Aorta (tissue), 5 donors: ENCODE results near the gene TTC29. TPM values are rescaled to one million over a fixed set of nuclear protein-coding genes. Genes with fewer than 3 reads are reported as not detected.

Experiments
- ATAC-seq: fragments of 200-7000 bp; cut with Tn5 transposase; one replicate; pipeline ENCODE4 v1.9.1; 2022; ENCODE audit warnings: moderate library complexity; ENCODE audit not compliant: low FRiP score
- DNase-seq, 2 donors: peaks; one replicate each; pipeline ENCODE4 v3.0.0-alpha.2; 2020
- H3K27ac ChIP-seq, 2 donors: one replicate each; pipeline ENCODE4 v1.5.1; 2013; ENCODE audit warnings: low read length in 2 of 2, mild to moderate bottlenecking in 2 of 2, moderate library complexity in 2 of 2, control low read depth in 1 of 2, inconsistent platforms in 1 of 2, low read depth in 1 of 2
- H3K27me3 ChIP-seq, 2 donors: one replicate each; pipeline ENCODE4 v1.6.1; 2013; ENCODE audit warnings: control low read depth in 1 of 2, low read length in 1 of 2, mild to moderate bottlenecking in 1 of 2, moderate library complexity in 1 of 2; ENCODE audit not compliant: insufficient read depth in 2 of 2, control insufficient read depth in 1 of 2
- H3K36me3 ChIP-seq, 2 donors: one replicate each; pipeline ENCODE4 v1.6.1; 2013; ENCODE audit warnings: control low read depth in 1 of 2, low read length in 1 of 2, mild to moderate bottlenecking in 1 of 2; ENCODE audit not compliant: insufficient read depth in 2 of 2, control insufficient read depth in 1 of 2
- H3K4me1 ChIP-seq, 2 donors: one replicate each; pipeline ENCODE4 v1.6.1; 2013; ENCODE audit warnings: low read length in 2 of 2, control low read depth in 1 of 2, mild to moderate bottlenecking in 1 of 2, moderate library complexity in 1 of 2; ENCODE audit not compliant: insufficient read depth in 2 of 2, control insufficient read depth in 1 of 2
- H3K4me3 ChIP-seq, 2 donors: one replicate each; pipeline ENCODE4 v1.5.1; 2013; ENCODE audit warnings: low read length in 2 of 2, control low read depth in 1 of 2, mild to moderate bottlenecking in 1 of 2
- H3K9me3 ChIP-seq: one replicate; pipeline ENCODE4 v1.6.1; 2013; ENCODE audit warnings: mild to moderate bottlenecking, low read length; ENCODE audit not compliant: control insufficient read depth
- WGBS, 2 donors: extraction: QIAGEN DNeasy Blood & Tissue Kit; methylation state at CpG; one replicate each; pipeline ENCODE4 v1.1.7; 2013; 5-methylcytosine and 5-hydroxymethylcytosine counted together
- intact Hi-C, 2 donors: fragments of 100-400 bp; cut with DNase I; formaldehyde crosslinking; loops; one replicate each; pipeline versions ENCODE4 v1.14.2 to v1.15.0; 2022
- polyA plus RNA-seq, 2 donors: library from polyadenylated mRNA; stranded (reverse); fragments of 200-250 nt; gene quantifications; one replicate each; pipeline ENCODE4 v1.2.3, GENCODE V29; 2013
- total RNA-seq, 2 donors: library from RNA; stranded (reverse); fragmentation: NEBNext Ultra II Directional; extraction: Animal tissue kit (Norgen Biotek cat#: 25700); gene quantifications; one replicate each; pipeline ENCODE4 v1.2.1, GENCODE V29; 2021
- donor health status: healthy with polysubstance abuse.
- donor health status: Bipolar disorder and iron deficiency.
- donor health status: DM: no; HTN: no; CAD: no.
- donor health status: DM: no; HTN: no; CAD: no.
- donor health status: DM: yes; HTN: yes; CAD: no.

TTC29 gene
- total and polyA plus RNA-seq, 4 donors = not detected

- H3K9me3 ChIP-seq = no peaks in the 10 kb centered on the region
- no peaks in the 10 kb centered on the region for H3K36me3 ChIP-seq
- H3K27ac ChIP-seq = no peak overlapping the region
- H3K4me1 ChIP-seq = no peaks in the 10 kb centered on the region
- ATAC-seq (no peak), DNase-seq (no peak)
- intact Hi-C loops = no loop called here
- no peaks in the 10 kb centered on the region for H3K27me3 ChIP-seq
- H3K4me3 ChIP-seq = no peak overlapping the region
Measured at GRCh38 chr4:146916479-146917076, 29.1 kb downstream of the TTC29 start.

GRCh38 chr4:146915132-146915531 is 30.5 kb downstream of the TTC29 start:
- DNase-seq = no peak
- intact Hi-C loops = no loop called here
- Histone ChIP-seq H3K4me1 (no peaks in the 10 kb centered on the region), H3K36me3 (no peaks in the 10 kb centered on the region), H3K27ac (no peak overlapping the region), H3K4me3 (no peak overlapping the region), H3K27me3 (no peaks in the 10 kb centered on the region), H3K9me3 (no peaks in the 10 kb centered on the region)
- 42 to 53% methylated on average over 1 of the region's 1 CpG for WGBS, 2 donors
- ATAC-seq = no peak

GRCh38 chr4:146900295-146900694 is 45.4 kb downstream of the TTC29 start:
- no peaks in the 10 kb centered on the region for H3K36me3 ChIP-seq
- no peak overlapping the region for H3K27ac ChIP-seq
- DNase-seq (no peak), ATAC-seq (no peak)
- no peaks in the 10 kb centered on the region for H3K27me3 ChIP-seq
- no peaks in the 10 kb centered on the region for H3K4me1 ChIP-seq
- no peak overlapping the region for H3K4me3 ChIP-seq
- H3K9me3 ChIP-seq = no peaks in the 10 kb centered on the region
- WGBS, 2 donors = 88 to 92% methylated on average over 5 of the region's 5 CpGs
- intact Hi-C loops = no loop called here

- intact Hi-C loops = no loop called here
- no peak for DNase-seq
- no peak overlapping the region for H3K27ac ChIP-seq
- H3K27me3 ChIP-seq = no peaks in the 10 kb centered on the region
- no peaks in the 10 kb centered on the region for H3K4me1 ChIP-seq
- H3K4me3 ChIP-seq = no peak overlapping the region
- no peaks in the 10 kb centered on the region for H3K36me3 ChIP-seq
- WGBS, 2 donors = 51 to 85% methylated on average over 3 of the region's 3 CpGs
- no peak for ATAC-seq
- no peaks in the 10 kb centered on the region for H3K9me3 ChIP-seq
Measured at GRCh38 chr4:146890301-146890700, 55.4 kb downstream of the TTC29 start.

- DNase-seq (no peak), ATAC-seq (no peak)
- Histone ChIP-seq H3K27me3 (peaks cover 0 to 1% of the 10 kb centered on the region in 2 donors), H3K36me3 (no peaks in the 10 kb centered on the region), H3K4me1 (no peaks in the 10 kb centered on the region), H3K4me3 (no peak overlapping the region), H3K27ac (no peak overlapping the region), H3K9me3 (no peaks in the 10 kb centered on the region)
- WGBS, 2 donors = 69 to 77% methylated on average over 3 of the region's 3 CpGs
- intact Hi-C loops = no loop called here
Measured at GRCh38 chr4:146883070-146883469, 62.6 kb downstream of the TTC29 start.

GRCh38 chr4:146857298-146857697 is 88.4 kb downstream of the TTC29 start:
- intact Hi-C loops = no loop called here
- H3K27me3 ChIP-seq = no peaks in the 10 kb centered on the region
- no peaks in the 10 kb centered on the region for H3K4me1 ChIP-seq
- no peak overlapping the region for H3K4me3 ChIP-seq
- ATAC-seq (no peak), DNase-seq (no peak)
- H3K36me3 ChIP-seq = no peaks in the 10 kb centered on the region
- H3K9me3 ChIP-seq = peaks cover 2% of the 10 kb centered on the region
- H3K27ac ChIP-seq = no peak overlapping the region
- 47 to 54% methylated on average over 3 of the region's 3 CpGs for WGBS, 2 donors

GRCh38 chr4:146855761-146856160 is 89.9 kb downstream of the TTC29 start:
- 84 to 87% methylated on average over 4 of the region's 4 CpGs for WGBS, 2 donors
- no peaks in the 10 kb centered on the region for H3K27me3 ChIP-seq
- no peak overlapping the region for H3K4me3 ChIP-seq
- H3K9me3 ChIP-seq = peaks cover 2% of the 10 kb centered on the region
- no peaks in the 10 kb centered on the region for H3K36me3 ChIP-seq
- intact Hi-C loops = no loop called here
- H3K4me1 ChIP-seq = no peaks in the 10 kb centered on the region
- ATAC-seq (no peak), DNase-seq (no peak)
- H3K27ac ChIP-seq = no peak overlapping the region

GRCh38 chr4:146852360-146852759 is 93.3 kb downstream of the TTC29 start:
- Histone ChIP-seq H3K4me3 (no peak overlapping the region), H3K27ac (no peak overlapping the region), H3K4me1 (no peaks in the 10 kb centered on the region), H3K9me3 (peaks cover 6% of the 10 kb centered on the region), H3K27me3 (peaks cover 0 to 2% of the 10 kb centered on the region in 2 donors), H3K36me3 (no peaks in the 10 kb centered on the region)
- 45 to 67% methylated on average over 2 of the region's 2 CpGs for WGBS, 2 donors
- ATAC-seq (no peak), DNase-seq (no peak)
- intact Hi-C loops = no loop called here

GRCh38 chr4:146847345-146847744 is 98.3 kb downstream of the TTC29 start:
- DNase-seq (no peak), ATAC-seq (no peak)
- Histone ChIP-seq H3K36me3 (no peaks in the 10 kb centered on the region), H3K27ac (no peak overlapping the region), H3K27me3 (peaks cover 0 to 2% of the 10 kb centered on the region in 2 donors), H3K4me1 (no peaks in the 10 kb centered on the region), H3K4me3 (no peak overlapping the region), H3K9me3 (peaks cover 6% of the 10 kb centered on the region)
- WGBS, 2 donors = 69 to 72% methylated on average over 5 of the region's 5 CpGs
- intact Hi-C loops = no loop called here
